Endothelial cell of umbilical vein (primary cell): ENCODE results near the gene USP25. TPM values are rescaled to one million over a fixed set of nuclear protein-coding genes. Genes with fewer than 3 reads are reported as not detected.

Source experiments
- BruUV-seq: library from RNA; stranded (reverse); fragments of 400-500 nt; replicated peaks from 2 replicates; lab custom pipeline; 2021; lab: Mats Ljungman, UMichigan
- CTCF ChIA-PET: fragments of 300-600, 350-600 bp; sonication (Branson Sonifier 250); formaldehyde crosslinking; loops from one replicate; lab custom pipeline; 2021; ENCODE audit warnings: antibody characterized with exemption, inconsistent platforms; lab: Charles Lee
- POLR2A ChIA-PET: fragments of 300-600, 350-600 bp; sonication (Branson Sonifier 250); formaldehyde crosslinking; loops from one replicate; lab custom pipeline; 2021; ENCODE audit warnings: antibody characterized with exemption, inconsistent platforms; lab: Charles Lee
- DNase-seq: peaks from one replicate; pipeline ENCODE4 v3.0.0-alpha.2; 2011; ENCODE audit warnings: low read depth, low spot score
- FAIRE-seq: peaks from 2 replicates; lab custom pipeline; 2011; peaks lifted over from hg19 to GRCh38; lab: Jason Lieb, UNC
- H2AFZ ChIP-seq: 2 replicates; pipeline ENCODE4 v1.6.0; 2012; ENCODE audit warnings: low read depth, low read length, control low read depth, inconsistent platforms
- H3K27ac ChIP-seq: 2 replicates; pipeline ENCODE4 v1.5.1; 2011; ENCODE audit warnings: low read depth, mild to moderate bottlenecking, control low read depth, low read length, moderate library complexity; ENCODE audit not compliant: insufficient read depth
- H3K27me3 ChIP-seq, 2 experiments: 2 replicates each; pipeline versions ENCODE4 v1.6.0 to v1.6.1; 2011; ENCODE audit warnings: low read length in 2 of 2, mixed read lengths in 1 of 2; ENCODE audit not compliant: control insufficient read depth in 2 of 2, insufficient read depth in 2 of 2
- H3K36me3 ChIP-seq, 2 experiments: 2 replicates in 1 of 2; 3 replicates in 1 of 2; pipeline ENCODE4 v1.5.1; 2011; ENCODE audit warnings: low read length in 2 of 2, mild to moderate bottlenecking in 1 of 2, moderate library complexity in 1 of 2; ENCODE audit not compliant: control insufficient read depth in 2 of 2, insufficient read depth in 2 of 2; ENCODE audit errors: extremely low read depth in 1 of 2
- H3K4me1 ChIP-seq: 3 replicates; pipeline ENCODE4 v1.5.1; 2011; ENCODE audit warnings: mild to moderate bottlenecking, low read length; ENCODE audit not compliant: control insufficient read depth, insufficient read depth; ENCODE audit errors: extremely low read depth
- H3K4me2 ChIP-seq: 2 replicates; pipeline ENCODE4 v1.6.1; 2011; ENCODE audit warnings: low read length, control low read depth, mixed read lengths; ENCODE audit not compliant: insufficient read depth
- H3K4me3 ChIP-seq, 3 experiments: fragments of 200-600 bp in 1 of 3; sonication (generic), shearing (Covaris generic) in 1 of 3; replicated peaks in 1 of 3; 2 replicates each; pipeline ENCODE4 v1.5.1; 2011 to 2016; ENCODE audit warnings: control low read depth in 3 of 3, low read length in 3 of 3, mild to moderate bottlenecking in 2 of 3, inconsistent platforms in 1 of 3, low read depth in 1 of 3, moderate library complexity in 1 of 3; ENCODE audit not compliant: insufficient read depth in 1 of 3
- H3K79me2 ChIP-seq: 2 replicates; pipeline ENCODE4 v1.6.0; 2012; ENCODE audit warnings: low read length, inconsistent platforms; ENCODE audit not compliant: control insufficient read depth, insufficient read depth
- H3K9ac ChIP-seq: replicated peaks from 2 replicates; pipeline ENCODE3; 2011; ENCODE audit warnings: low read length, control low read depth; ENCODE audit not compliant: insufficient read depth; ENCODE audit errors: extremely low read depth
- H3K9me1 ChIP-seq: replicated peaks from 3 replicates; pipeline ENCODE4 v1.6.0; 2011; ENCODE audit warnings: mild to moderate bottlenecking, low read length; ENCODE audit not compliant: control insufficient read depth, insufficient read depth; ENCODE audit errors: extremely low read depth
- H3K9me3 ChIP-seq: replicated peaks from 2 replicates; pipeline ENCODE4 v1.5.1; 2012; ENCODE audit warnings: low read length, inconsistent platforms; ENCODE audit not compliant: control insufficient read depth, insufficient read depth
- H4K20me1 ChIP-seq: replicated peaks from 2 replicates; pipeline ENCODE3; 2011; ENCODE audit warnings: mild to moderate bottlenecking, low read length; ENCODE audit not compliant: control insufficient read depth, insufficient read depth; ENCODE audit errors: extremely low read depth
- EZH2 ChIP-seq: IDR thresholded peaks from 2 replicates; pipeline ENCODE4 v1.6.1; 2012; ENCODE audit warnings: borderline replicate concordance, low read depth, mild to moderate bottlenecking, moderate library complexity, low read length, inconsistent platforms; ENCODE audit not compliant: severe bottlenecking
- FOS ChIP-seq: IDR thresholded peaks from 2 replicates; pipeline ENCODE4 v1.6.1; 2011; ENCODE audit warnings: mild to moderate bottlenecking, low read length, moderate library complexity, borderline replicate concordance; ENCODE audit not compliant: insufficient read depth
- GATA2 ChIP-seq: IDR thresholded peaks from 2 replicates; pipeline ENCODE4 v1.7.0; 2011; ENCODE audit warnings: low read depth, mild to moderate bottlenecking, moderate library complexity, mixed read lengths, low read length; ENCODE audit not compliant: insufficient read length, insufficient read depth
- JUN ChIP-seq: IDR thresholded peaks from 2 replicates; pipeline ENCODE4 v1.6.1; 2011; ENCODE audit warnings: borderline replicate concordance, low read depth; ENCODE audit not compliant: insufficient read length, insufficient read depth
- MYC ChIP-seq: IDR thresholded peaks from one replicate; pipeline ENCODE4 v1.6.1; 2011; ENCODE audit warnings: mild to moderate bottlenecking, low read depth, low read length
- POLR2A ChIP-seq: IDR thresholded peaks from 2 replicates; pipeline ENCODE4 v1.6.1; 2012; ENCODE audit warnings: low read depth, mild to moderate bottlenecking, control low read depth, low read length
- POLR2AphosphoS5 ChIP-seq: IDR thresholded peaks from 2 replicates; pipeline ENCODE4 v1.6.1; 2012; ENCODE audit warnings: low read depth, mild to moderate bottlenecking, control low read depth, low read length, moderate library complexity; ENCODE audit not compliant: insufficient read depth
- dilution Hi-C: fragments of 300-500 bp; cut with MboI; formaldehyde crosslinking; loops from one replicate; pipeline ENCODE4 v1.15.0; 2019; ENCODE audit warnings: low sequenced_read_pairs; ENCODE audit not compliant: extremely low pct_ligation_motif_present
- intact Hi-C: fragments of 100-400 bp; cut with micrococcal nuclease; formaldehyde crosslinking; loops from one replicate; pipeline ENCODE4 v1.10.0; 2022
- polyA plus RNA-seq, 4 experiments: library from polyadenylated mRNA; depleted of rRNA in 3 of 4; stranded (reverse) in 3 of 4; unstranded in 1 of 4; fragments of >200 nt; gene quantifications; 2 replicates each; pipeline versions ENCODE4 v1.2.1 to v1.2.3, GENCODE V29; 2011 to 2012; ENCODE audit warnings: missing spikeins in 1 of 4
- total RNA-seq: library from RNA; stranded (reverse); gene quantifications from 2 replicates; pipeline ENCODE4 v1.2.3, GENCODE V29; 2021
- TF ChIP-seq, protein P1 (sequence below): IDR thresholded peaks from 2 replicates; pipeline ENCODE4 v1.6.1; 2011; ENCODE audit not compliant: insufficient read depth, insufficient read length
- TF ChIP-seq, protein P2 (sequence below), 2 donors: IDR thresholded peaks; 1 replicate in 1 of 2; 2 replicates in 1 of 2; pipeline ENCODE4 v1.5.1; 2011; ENCODE audit warnings: low read length in 2 of 2, mild to moderate bottlenecking in 2 of 2, moderate library complexity in 2 of 2, control low read depth in 1 of 2, inconsistent platforms in 1 of 2, low read depth in 1 of 2; ENCODE audit not compliant: insufficient read depth in 1 of 2; ENCODE audit errors: extremely low read depth in 1 of 2

USP25 gene
- total and polyA plus RNA-seq, 2 donors (not counting 3 experiments of a cell fraction or from before 2014, with no cell fraction given), result 14.4 to 67.5 TPM

DNA sequence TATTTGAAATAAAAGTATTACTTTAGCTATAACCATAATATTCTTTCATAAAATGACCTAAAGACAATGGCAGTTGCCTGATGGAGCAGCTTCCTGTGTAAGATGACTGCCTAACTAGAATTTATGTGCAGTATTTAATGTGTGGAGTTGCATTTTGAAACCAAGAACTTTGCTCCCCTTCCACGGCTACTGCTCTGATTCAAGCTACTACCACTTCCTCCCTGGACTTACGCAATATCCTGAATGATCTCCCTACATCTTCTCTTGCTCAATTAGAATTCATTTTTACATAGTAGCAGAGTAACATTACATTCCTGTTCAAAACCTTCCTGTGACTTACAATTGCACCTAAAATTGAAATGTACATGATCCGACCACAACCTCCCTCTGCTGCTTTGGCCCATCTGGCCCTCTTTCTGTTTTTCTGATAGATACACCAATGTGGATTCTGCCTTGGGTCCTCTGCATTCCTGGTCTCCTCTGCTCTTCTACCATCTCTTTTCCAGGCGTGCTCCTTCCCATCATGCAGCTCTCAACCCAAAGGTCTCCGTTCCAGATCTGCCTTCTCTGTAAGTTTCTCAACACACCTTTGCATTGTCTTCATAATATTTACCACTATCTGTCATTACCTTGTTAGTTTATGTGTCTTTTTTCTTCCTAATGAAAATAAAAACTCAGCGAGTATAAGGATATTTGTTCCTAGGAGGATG lies 47.4 kb upstream of the USP25 start:
- dilution Hi-C loops, result no loop called here
- Histone ChIP-seq H3K4me1 (peaks cover 30% of the 10 kb centered on the region), H3K27me3 (no peaks in the 10 kb centered on the region), H3K79me2 (no peaks in the 10 kb centered on the region), H2AFZ (peak overlapping the region; percentile 82), H3K9me1 (no peaks in the 10 kb centered on the region), H3K36me3 (no peaks in the 10 kb centered on the region), H3K27ac (peak overlapping the region; percentile 100), H3K9ac (peak overlapping the region; percentile 84), H3K9me3 (no peaks in the 10 kb centered on the region), H3K4me3 (peak overlapping the region in 1 of 3 experiments; percentile 56), H4K20me1 (no peaks in the 10 kb centered on the region), H3K4me2 (peak overlapping the region; percentile 92)
- ChIA-PET CTCF (interaction anchor here (1.3 kb wide), 1 partner anchor 25 kb away, joined by 5 read pairs; no protein-coding TSS in a partner anchor), POLR2A (no interaction called here)
- no TSS peak for BruUV-seq
- peak; percentile 22 for TF ChIP-seq JUN
- peak; percentile 31 for TF ChIP-seq POLR2AphosphoS5
- peak; percentile 21 for TF ChIP-seq FOS
- TF ChIP-seq EZH2, result no peak
- TF ChIP-seq POLR2A, result peak; percentile 23
- DNase-seq, result peak; percentile 66
- intact Hi-C loops, result loop anchor here (5.0 kb wide), 2 partner anchors 140 to 170 kb away; no protein-coding TSS in a partner anchor
- FAIRE-seq, result peak; percentile 54

DNA sequence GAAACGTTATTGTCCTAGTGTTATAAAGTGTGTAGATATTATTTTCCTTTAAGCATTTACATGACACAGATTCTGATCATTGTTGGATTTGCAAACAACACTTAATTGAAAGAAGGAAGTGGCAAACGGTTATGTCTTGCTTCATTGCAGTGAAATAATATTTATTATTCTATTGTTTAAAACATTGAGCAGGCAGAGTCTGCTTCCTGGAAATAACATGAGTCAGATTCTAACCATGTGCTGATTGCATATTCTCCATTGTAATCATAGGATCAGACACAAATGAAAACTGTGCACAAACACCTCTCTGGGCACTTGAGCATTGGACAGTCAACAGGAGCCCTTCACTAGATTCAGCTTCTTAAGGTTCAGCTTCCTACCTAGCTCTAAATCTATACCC lies 46.8 kb upstream of the USP25 start:
- no TSS peak for BruUV-seq
- peaks cover 30% of the 10 kb centered on the region for H3K4me1 ChIP-seq
- no peaks in the 10 kb centered on the region for H3K27me3 ChIP-seq
- peak overlapping the region in 1 of 3 experiments; percentile 46 for H3K4me3 ChIP-seq
- TF ChIP-seq MYC, result no peak
- TF ChIP-seq POLR2AphosphoS5, result peak; percentile 72
- peak; percentile 63 for TF ChIP-seq GATA2
- no peak for TF ChIP-seq EZH2
- TF ChIP-seq POLR2A, result no peak
- TF ChIP-seq FOS, result peak; percentile 90
- TF ChIP-seq, protein P1, sequence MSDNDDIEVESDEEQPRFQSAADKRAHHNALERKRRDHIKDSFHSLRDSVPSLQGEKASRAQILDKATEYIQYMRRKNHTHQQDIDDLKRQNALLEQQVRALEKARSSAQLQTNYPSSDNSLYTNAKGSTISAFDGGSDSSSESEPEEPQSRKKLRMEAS, result peak; percentile 52
- TF ChIP-seq JUN, result peak; percentile 95
- TF ChIP-seq, protein P2, sequence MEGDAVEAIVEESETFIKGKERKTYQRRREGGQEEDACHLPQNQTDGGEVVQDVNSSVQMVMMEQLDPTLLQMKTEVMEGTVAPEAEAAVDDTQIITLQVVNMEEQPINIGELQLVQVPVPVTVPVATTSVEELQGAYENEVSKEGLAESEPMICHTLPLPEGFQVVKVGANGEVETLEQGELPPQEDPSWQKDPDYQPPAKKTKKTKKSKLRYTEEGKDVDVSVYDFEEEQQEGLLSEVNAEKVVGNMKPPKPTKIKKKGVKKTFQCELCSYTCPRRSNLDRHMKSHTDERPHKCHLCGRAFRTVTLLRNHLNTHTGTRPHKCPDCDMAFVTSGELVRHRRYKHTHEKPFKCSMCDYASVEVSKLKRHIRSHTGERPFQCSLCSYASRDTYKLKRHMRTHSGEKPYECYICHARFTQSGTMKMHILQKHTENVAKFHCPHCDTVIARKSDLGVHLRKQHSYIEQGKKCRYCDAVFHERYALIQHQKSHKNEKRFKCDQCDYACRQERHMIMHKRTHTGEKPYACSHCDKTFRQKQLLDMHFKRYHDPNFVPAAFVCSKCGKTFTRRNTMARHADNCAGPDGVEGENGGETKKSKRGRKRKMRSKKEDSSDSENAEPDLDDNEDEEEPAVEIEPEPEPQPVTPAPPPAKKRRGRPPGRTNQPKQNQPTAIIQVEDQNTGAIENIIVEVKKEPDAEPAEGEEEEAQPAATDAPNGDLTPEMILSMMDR (IDR thresholded peaks at IDR 0.05; ENCODE audit: extremely low read depth in 1 of 2, insufficient read depth in 1 of 2, low read depth in 1 of 2, low read length in 2 of 2), result no peak
- H3K36me3 ChIP-seq, result no peaks in the 10 kb centered on the region
- dilution Hi-C loops (no loop called here), intact Hi-C loops (loop anchor here (1.0 to 5.0 kb wide), 5 partner anchors 23 to 434 kb away; partner anchors contain the start of gene USP25)
- H3K9me3 ChIP-seq, result no peaks in the 10 kb centered on the region
- DNase-seq (peak; percentile 92), FAIRE-seq (peak; percentile 88)
- peak overlapping the region; percentile 84 for H3K9ac ChIP-seq
- ChIA-PET CTCF (interaction anchor here (1.3 kb wide), 1 partner anchor 24 kb away, joined by 5 read pairs; no protein-coding TSS in a partner anchor), POLR2A (interaction anchor here (1.1 kb wide), 1 partner anchor 10 kb away, joined by 3 read pairs; no protein-coding TSS in a partner anchor)
- peak overlapping the region; percentile 100 for H3K27ac ChIP-seq
- H3K9me1 ChIP-seq, result no peaks in the 10 kb centered on the region
- no peaks in the 10 kb centered on the region for H3K79me2 ChIP-seq
- no peak overlapping the region for H2AFZ ChIP-seq
- H4K20me1 ChIP-seq, result no peaks in the 10 kb centered on the region
- peak overlapping the region; percentile 92 for H3K4me2 ChIP-seq
